GM21515 (cell line): ENCODE results near the gene KRTAP10-5.
"Not testable (repeated sequence)": the region's sequence is repeated elsewhere in the genome, so short reads cannot be mapped to it uniquely, and the experiment has no call there.

Experiments used
- ATAC-seq: cut with Tn5 transposase; IDR thresholded peaks from one replicate; pipeline ENCODE4 v1.9.1; 2021; ENCODE audit not compliant: unreplicated experiment

Gene KRTAP10-5

DNA sequence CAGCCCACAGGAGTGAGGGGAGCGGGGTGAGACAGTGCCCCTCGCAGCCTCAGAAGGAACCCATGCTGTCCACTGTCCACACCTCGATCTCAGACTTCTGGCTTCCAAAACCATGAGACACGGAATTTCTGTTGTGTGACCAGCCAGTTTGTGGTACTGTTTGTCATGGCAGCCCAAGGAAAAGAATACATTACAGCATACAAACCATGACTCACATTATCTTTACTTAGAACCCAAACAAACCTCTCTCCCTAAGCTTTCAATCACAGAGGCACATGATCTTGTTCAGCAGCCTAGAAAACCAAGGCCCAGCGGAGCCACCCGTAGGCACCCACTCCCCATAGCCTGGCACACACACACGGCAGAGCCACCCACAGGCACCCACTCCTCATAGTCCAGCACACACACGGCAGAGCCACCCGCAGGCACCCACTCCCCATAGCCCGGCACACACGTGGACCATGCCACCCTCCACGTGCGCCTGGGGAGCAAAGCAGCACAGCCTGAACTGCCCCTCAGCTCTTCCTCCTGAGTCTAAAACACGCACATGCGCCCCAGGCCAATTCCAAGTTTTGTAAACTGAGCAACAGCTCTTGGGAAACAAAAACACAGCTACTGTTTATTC is 7.3 kb downstream of the KRTAP10-5 start:
- no peak for ATAC-seq

GRCh38 chr21:44571844-44572782 is 8.3 kb downstream of the KRTAP10-5 start:
- no peak for ATAC-seq

GRCh38 chr21:44571296-44571695 is 9.1 kb downstream of the KRTAP10-5 start:
- ATAC-seq, result no peak

DNA sequence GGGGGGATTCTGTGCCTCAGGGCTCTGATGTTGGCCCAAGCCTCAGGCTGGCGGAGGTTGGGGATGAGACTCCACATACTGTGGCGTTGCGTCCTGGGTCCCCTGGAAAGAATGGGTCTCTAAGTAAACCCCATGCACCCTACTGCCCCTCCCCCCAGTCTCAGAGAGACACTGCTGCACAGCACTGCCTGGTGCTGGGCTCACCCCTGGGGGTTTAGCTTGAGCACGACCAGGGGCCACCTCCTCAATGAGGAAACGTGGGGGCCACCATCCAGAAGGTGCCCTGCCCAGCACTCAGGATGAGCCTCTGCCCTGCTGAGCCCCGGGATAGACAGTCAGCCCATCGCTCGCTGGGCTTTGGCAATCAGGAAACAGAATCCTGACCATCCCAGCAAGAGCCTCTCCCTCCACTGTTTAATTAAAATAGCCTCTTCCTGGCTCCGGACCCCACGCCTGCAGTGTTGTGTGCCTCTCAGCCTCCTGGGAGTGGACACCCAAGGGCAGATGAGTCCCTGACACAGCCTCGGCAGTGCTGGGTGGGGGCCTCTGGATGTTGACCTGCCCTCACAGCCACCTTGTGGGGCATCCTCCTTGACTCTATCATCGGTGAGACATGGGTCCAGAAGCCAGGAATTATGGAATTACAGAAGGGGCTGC is 10.4 kb downstream of the KRTAP10-5 start:
- ATAC-seq, result no peak

- ATAC-seq, result no peak
Measured at GRCh38 chr21:44568667-44569556, 11.5 kb downstream of the KRTAP10-5 start.

GRCh38 chr21:44568261-44568660 is 12.1 kb downstream of the KRTAP10-5 start:
- ATAC-seq, result no peak

GRCh38 chr21:44567481-44568171 is 12.8 kb downstream of the KRTAP10-5 start:
- ATAC-seq, result no peak

- no peak for ATAC-seq
Measured at GRCh38 chr21:44566403-44566802, 14.0 kb downstream of the KRTAP10-5 start.

DNA sequence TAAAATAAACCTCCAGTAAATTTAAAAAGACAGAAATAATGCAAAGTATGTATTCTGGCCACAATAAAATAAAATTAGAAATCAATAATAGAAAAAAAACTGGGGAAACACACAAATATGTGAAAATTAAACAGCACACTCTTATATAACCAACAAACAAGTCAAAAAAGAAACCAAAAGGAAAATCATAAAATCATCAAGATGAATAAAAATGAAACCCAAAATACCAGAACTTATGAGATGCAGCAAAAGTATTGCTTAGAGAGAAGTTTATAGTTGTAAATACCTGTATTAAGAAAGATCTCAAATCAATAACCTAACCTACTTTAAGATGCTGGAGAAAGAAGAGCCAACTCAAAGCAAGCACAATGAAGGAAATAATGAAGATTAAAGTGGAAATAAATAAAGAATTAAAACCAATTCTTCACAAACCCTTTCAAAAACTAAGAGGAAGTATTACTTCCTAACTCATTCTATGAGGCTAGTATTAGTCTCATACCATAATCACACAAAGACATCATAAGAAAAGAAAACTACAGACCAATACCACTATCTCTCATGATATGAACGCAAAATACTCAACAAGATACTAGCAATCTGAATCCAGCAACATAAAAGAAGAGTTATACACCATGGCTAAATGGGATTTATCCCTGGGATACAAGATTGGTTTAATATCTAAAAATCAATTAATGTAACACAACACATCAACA is 15.4 kb downstream of the KRTAP10-5 start:
- ATAC-seq, result no peak

DNA sequence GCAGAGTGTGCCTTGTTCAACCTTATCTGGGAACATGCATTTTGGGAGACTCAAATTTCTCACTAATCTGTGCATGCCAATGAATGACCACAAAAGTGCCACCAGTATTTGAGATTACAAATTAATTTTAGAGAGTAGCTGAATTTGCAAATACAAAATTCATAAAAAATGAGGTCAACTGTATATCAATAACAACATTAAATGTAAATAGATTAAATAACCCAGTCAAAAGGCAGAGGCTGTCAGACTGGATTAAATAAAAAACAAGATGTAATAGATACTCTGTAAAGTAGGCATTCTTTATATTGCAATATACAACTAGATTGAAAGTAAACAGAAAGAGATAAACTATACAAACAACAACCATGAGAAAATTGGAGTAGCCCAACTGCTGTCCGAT is 16.3 kb downstream of the KRTAP10-5 start:
- no peak for ATAC-seq

DNA sequence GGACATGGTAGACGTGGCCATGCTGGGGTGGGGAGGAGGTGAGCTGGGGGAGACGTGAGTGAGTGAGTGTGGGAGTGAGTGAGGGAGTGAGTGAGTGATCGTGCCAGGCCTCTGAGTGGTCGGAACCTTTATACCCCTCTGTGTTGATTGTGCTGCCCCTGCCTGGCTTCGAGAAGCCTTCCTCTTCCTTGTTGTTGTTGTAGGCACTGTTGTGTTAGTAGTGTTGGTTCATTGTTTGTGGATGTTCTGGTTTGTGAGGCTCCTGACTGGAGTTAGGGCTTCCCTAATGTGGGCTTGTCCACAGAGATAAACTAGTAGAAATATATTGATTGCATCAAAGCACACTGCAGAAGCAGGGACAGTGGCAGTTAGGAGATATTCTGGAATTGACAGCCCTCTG is 21.7 kb downstream of the KRTAP10-5 start, which contains the start of gene KRTAP10-3:
Gene KRTAP10-3, minus strand, starts transcription at position 101 of the 400 bp plus-strand sequence. Its CDS starts 80 bp downstream, at position 21.
- no peak for ATAC-seq

GRCh38 chr21:44558329-44558675 is 22.1 kb downstream of the KRTAP10-5 start:
- not testable (repeated sequence) for ATAC-seq

DNA sequence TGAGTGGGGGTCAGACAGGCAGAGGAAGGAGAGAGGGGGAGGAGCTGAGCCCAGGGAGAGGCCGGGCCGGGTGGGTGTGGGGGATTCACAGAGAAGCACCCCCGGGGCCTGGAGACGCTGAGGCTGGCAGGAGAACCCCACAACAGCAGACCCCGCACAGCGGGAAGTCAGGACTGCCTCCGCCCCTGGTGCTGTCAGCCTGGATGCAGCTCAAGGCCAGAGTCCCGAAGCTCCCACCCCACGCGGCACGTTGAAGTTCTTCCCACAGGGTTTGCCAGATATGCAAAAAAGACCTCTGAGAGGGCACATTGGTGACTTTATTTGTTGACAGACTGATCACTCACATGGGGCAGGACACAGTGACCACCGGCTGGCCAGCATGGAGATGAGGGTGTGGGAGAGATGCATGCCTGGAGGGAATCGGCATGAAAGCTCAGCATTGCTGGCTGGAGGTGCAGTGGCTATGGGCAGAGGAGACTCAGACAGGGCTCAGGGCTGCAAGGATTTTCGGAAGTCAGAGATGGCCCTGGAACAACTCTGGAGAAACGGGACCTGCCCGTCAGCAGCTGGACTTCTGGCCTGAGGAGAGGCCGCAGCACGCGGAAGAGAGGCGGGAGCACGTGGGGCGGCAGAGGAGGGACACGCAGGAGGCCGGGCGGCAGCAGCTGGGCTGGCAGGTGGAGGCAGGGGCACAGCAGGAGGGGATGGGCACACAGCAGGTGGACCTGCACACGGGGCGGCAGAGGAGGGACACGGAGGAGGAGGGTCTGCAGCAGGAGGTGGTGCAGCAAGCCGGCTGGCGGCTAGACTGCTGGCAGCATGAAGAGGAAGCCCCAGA is 22.7 kb downstream of the KRTAP10-5 start:
- no peak for ATAC-seq

DNA sequence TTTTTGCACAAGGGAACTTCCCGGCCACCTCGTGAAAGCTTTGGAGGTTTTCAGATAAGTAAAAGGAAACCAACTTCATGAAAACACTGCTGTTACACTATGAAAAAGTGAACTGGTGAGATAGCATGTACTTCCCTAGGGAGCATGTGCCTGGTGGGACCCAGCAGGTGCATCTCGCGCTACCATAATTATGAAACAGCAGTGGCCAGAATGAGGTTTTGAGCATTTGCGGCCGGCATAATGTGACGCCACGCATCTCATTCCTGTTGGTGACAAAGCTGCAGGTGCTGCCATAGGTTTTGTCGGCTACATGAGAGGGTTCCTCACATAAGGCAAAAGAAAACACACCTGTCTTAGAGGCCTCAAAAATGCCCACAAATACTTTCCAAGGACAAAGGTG is 23.5 kb downstream of the KRTAP10-5 start:
- ATAC-seq, result no peak

GRCh38 chr21:44555200-44555875 is 25.1 kb downstream of the KRTAP10-5 start:
- ATAC-seq, result no peak

- no peak for ATAC-seq
Measured at GRCh38 chr21:44552681-44553080, 27.7 kb downstream of the KRTAP10-5 start.

DNA sequence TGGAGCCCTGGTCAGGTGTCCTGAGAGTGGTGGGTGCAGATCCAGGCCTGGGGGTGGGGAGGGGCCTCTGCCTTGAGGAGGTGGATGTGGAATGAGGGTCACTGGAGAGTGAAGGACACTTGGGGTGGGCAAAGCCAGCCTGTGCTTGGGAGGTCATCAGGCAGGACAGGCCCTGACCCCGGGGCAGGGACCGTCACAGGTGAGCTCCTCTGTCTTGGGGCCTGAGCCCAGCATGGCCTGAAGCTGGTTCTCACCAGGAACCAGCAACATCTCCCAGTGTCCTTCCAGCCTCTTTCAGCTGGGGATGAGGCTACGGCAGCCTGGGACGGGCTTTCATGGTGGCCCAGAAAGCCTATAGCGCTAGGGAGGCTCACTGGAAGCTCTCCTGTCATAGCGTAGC is 28.3 kb downstream of the KRTAP10-5 start:
- no peak for ATAC-seq

- ATAC-seq, result no peak
Measured at GRCh38 chr21:44551340-44551961, 29.0 kb downstream of the KRTAP10-5 start, which contains the start of gene KRTAP10-2. TSS of gene KRTAP10-2 (minus strand) at chr21:44551505. CDS start at chr21:44551458, 47 bp downstream.
